Measurements from ENCODE around the gene BSG.

The BSG gene

DNA sequence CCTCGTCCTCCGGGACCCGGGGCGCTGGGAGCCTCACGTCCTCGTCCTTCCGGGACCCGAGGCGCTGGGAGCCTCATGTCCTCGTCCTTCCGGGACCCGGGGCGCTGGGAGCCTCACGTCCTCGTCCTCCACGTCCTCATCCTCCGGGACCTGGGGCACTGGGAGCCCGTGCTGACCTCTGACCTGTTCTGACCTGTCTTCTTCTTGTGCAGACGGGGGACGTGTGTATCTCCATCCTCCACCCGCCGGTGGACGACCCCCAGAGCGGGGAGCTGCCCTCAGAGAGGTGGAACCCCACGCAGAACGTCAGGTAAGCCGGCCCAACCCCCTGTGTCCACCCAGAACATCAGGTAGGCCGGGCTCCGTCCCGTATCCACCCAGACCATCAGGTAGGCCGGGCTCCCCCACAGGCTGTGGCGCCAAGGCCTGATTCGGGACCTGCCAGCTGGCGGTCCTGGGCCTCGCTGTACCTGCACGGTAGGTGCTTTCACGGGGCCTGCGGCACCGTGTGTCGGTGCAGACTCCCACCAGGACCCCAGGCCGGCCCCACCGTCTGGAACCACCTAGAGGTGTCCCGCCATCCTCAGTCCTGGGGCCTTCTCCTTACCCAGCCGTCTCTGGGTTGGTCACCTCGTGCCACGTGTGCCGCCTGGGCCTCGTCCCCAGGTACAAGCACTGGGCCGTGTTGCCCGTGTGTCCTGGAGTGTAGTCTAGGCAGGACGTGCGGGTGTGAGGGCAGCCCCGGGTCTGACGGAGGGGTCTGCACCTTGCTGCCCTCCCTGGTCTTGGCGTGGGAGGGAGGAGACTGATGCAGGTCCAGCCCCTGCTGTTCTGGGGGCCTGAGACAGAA, 36.1 kb upstream of the BSG start:
- H3K9me3 Mint-ChIP-seq, result no peaks in the 10 kb centered on the region
- H3K27ac Mint-ChIP-seq, result no peak overlapping the region
- peaks cover 3% of the 10 kb centered on the region for H3K36me3 Mint-ChIP-seq
- H3K4me1 Mint-ChIP-seq, result peaks cover 15% of the 10 kb centered on the region
- H3K27me3 Mint-ChIP-seq, result no peaks in the 10 kb centered on the region
- H3K4me3 Mint-ChIP-seq, result no peak overlapping the region

- Mint-ChIP-seq H3K4me3 (no peak overlapping the region), H3K4me1 (peaks cover 15% of the 10 kb centered on the region), H3K36me3 (peaks cover 3% of the 10 kb centered on the region), H3K9me3 (no peaks in the 10 kb centered on the region), H3K27ac (no peak overlapping the region), H3K27me3 (no peaks in the 10 kb centered on the region)
Measured at GRCh38 chr19:536881-537404, 35.5 kb upstream of the BSG start.

DNA sequence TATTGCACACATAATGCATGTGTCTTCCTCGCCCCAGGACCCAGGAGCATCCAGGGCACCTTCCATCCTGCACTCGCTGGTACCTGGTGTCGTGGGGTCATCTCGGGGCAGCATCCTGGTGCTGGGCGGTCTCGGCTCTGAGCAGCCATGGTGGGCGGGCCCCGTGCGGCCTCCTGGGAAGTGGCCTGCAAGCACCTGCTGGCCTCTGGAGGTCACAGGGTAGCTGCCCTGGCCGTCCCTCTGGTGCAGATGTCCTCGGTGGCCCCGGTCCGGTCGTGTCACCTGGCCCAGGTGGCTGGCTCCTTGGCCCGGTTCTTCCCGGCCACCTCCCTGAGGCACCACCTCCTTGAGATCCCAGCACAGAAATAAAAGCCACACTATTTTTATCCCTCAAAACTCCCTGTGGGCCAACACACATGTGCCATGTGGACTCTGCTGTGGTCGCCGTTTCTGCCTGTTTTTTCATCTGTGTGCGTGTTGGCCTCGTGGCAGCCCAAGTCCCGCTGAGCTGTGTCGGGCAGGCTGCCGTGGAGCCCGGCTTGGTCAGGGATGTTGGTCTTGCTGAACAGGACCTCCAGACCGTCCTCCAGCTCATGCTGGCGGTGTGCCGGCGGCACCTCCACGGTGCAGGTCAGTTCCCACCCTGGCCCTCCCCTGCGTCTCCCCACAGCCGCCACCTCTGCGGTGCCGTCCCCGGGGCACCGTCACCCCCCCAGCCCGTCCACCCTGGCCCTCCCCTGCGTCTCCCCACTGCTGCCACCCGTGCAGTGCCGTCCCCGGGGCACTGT, 33.6 kb upstream of the BSG start:
- Mint-ChIP-seq H3K4me3 (no peak overlapping the region), H3K9me3 (no peaks in the 10 kb centered on the region), H3K4me1 (peaks cover 15% of the 10 kb centered on the region), H3K27ac (no peak overlapping the region), H3K27me3 (no peaks in the 10 kb centered on the region), H3K36me3 (peaks cover 3% of the 10 kb centered on the region)

- Mint-ChIP-seq H3K4me1 (peaks cover 19% of the 10 kb centered on the region), H3K9me3 (no peaks in the 10 kb centered on the region), H3K27me3 (no peaks in the 10 kb centered on the region), H3K4me3 (no peak overlapping the region), H3K27ac (no peak overlapping the region), H3K36me3 (peaks cover 3% of the 10 kb centered on the region)
Measured at GRCh38 chr19:539429-540030, 32.9 kb upstream of the BSG start.

- Mint-ChIP-seq H3K27ac (no peak overlapping the region), H3K36me3 (peaks cover 3% of the 10 kb centered on the region), H3K27me3 (no peaks in the 10 kb centered on the region), H3K4me1 (peaks cover 21% of the 10 kb centered on the region), H3K9me3 (no peaks in the 10 kb centered on the region), H3K4me3 (no peak overlapping the region)
Measured at GRCh38 chr19:540867-541637, 31.3 kb upstream of the BSG start.

DNA sequence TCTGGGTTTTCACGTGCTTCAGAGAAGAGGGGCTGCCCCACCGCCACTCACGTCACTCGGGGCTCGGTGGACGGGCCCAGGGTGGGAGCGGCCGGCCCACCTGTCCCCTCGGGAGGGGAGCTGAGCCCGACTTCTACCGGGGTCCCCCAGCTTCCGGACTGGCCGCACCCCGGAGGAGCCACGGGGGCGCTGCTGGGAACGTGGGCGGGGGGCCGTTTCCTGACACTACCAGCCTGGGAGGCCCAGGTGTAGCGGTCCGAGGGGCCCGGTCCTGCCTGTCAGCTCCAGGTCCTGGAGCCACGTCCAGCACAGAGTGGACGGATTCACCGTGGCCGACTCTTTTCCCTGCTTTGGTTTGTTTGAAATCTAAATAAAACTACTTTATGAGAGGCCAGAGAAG, 30.7 kb upstream of the BSG start:
- H3K4me3 Mint-ChIP-seq, result no peak overlapping the region
- peaks cover 3% of the 10 kb centered on the region for H3K36me3 Mint-ChIP-seq
- no peak overlapping the region for H3K27ac Mint-ChIP-seq
- H3K9me3 Mint-ChIP-seq, result no peaks in the 10 kb centered on the region
- H3K27me3 Mint-ChIP-seq, result no peaks in the 10 kb centered on the region
- H3K4me1 Mint-ChIP-seq, result peaks cover 21% of the 10 kb centered on the region

GRCh38 chr19:542173-542866, 30.1 kb upstream of the BSG start:
- Mint-ChIP-seq H3K4me1 (peaks cover 21% of the 10 kb centered on the region), H3K36me3 (peaks cover 3% of the 10 kb centered on the region), H3K9me3 (no peaks in the 10 kb centered on the region), H3K27ac (no peak overlapping the region), H3K27me3 (no peaks in the 10 kb centered on the region), H3K4me3 (no peak overlapping the region)

DNA sequence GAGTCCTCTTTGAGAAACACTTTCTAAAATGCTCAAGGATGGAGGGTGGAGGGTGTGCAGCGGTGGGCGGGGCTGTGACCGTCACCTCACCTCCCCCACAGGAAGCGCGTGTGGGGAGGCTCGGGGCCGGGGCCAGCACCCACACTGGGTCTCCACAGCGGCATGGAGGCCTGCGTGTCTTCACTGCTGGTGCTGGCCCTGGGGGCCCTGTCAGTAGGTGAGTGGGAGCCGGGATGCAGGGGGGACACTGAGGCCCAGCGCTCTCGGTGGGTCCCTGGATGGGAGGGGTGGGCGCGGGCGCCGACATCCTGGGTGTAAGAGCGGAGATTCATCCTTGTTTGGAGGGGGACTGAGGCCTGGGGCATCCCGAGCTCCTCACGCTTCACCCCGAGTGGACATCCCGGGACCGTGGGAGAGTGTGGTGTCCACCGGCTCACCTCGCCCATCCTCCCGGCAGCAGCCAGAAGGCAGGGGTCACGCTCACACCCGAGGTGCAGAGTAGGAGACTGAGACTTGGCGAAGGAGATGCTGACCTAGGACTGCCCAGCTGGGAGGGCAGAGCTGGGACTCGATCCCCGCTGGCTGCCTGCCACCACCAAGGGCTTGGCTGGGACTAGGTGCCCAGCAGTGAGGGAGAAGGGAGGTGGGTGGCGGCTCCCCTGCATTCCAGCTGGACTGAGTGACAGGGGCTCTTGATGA, 28.3 kb upstream of the BSG start, which contains the start of gene GZMM:
Gene GZMM (plus strand): TSS at position 144 of the 699 bp plus-strand sequence. CDS start 19 bp downstream, at position 163.
- peaks cover 3% of the 10 kb centered on the region for H3K36me3 Mint-ChIP-seq
- H3K27ac Mint-ChIP-seq, result peak within 1 kb of the TSS; percentile 70
- H3K9me3 Mint-ChIP-seq, result no peaks in the 10 kb centered on the region
- peaks cover 29% of the 10 kb centered on the region for H3K4me1 Mint-ChIP-seq
- no peaks in the 10 kb centered on the region for H3K27me3 Mint-ChIP-seq
- H3K4me3 Mint-ChIP-seq, result peak within 1 kb of the TSS; percentile 87

DNA sequence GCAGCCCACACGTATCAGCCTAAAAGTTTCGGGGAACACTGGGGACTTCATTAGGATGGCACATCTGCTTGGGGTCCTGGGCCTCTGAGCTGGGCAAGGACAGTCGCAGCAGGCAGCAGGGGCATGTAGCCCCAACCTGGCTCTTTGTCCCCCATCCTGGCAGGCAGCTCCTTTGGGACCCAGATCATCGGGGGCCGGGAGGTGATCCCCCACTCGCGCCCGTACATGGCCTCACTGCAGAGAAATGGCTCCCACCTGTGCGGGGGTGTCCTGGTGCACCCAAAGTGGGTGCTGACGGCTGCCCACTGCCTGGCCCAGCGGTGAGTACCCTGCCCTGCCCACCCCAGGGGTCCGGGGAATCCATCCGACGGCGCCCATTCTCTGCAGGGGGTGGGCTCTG, 25.3 kb upstream of the BSG start:
- no peak overlapping the region for H3K4me3 Mint-ChIP-seq
- H3K9me3 Mint-ChIP-seq, result no peaks in the 10 kb centered on the region
- H3K36me3 Mint-ChIP-seq, result peaks cover 3% of the 10 kb centered on the region
- H3K27me3 Mint-ChIP-seq, result no peaks in the 10 kb centered on the region
- no peak overlapping the region for H3K27ac Mint-ChIP-seq
- H3K4me1 Mint-ChIP-seq, result peaks cover 29% of the 10 kb centered on the region

- Mint-ChIP-seq H3K4me1 (peaks cover 29% of the 10 kb centered on the region), H3K27me3 (no peaks in the 10 kb centered on the region), H3K27ac (no peak overlapping the region), H3K36me3 (peaks cover 3% of the 10 kb centered on the region), H3K9me3 (no peaks in the 10 kb centered on the region), H3K4me3 (no peak overlapping the region)
Measured at GRCh38 chr19:547836-548720, 24.3 kb upstream of the BSG start.

- Mint-ChIP-seq H3K9me3 (no peaks in the 10 kb centered on the region), H3K27me3 (no peaks in the 10 kb centered on the region), H3K27ac (no peak overlapping the region), H3K4me1 (peaks cover 18% of the 10 kb centered on the region), H3K36me3 (peaks cover 3% of the 10 kb centered on the region), H3K4me3 (no peak overlapping the region)
Measured at GRCh38 chr19:548886-549830, 23.2 kb upstream of the BSG start.

GRCh38 chr19:554817-555216, 17.6 kb upstream of the BSG start:
- no peaks in the 10 kb centered on the region for H3K9me3 Mint-ChIP-seq
- no peaks in the 10 kb centered on the region for H3K36me3 Mint-ChIP-seq
- no peak overlapping the region for H3K4me3 Mint-ChIP-seq
- no peak overlapping the region for H3K27ac Mint-ChIP-seq
- H3K27me3 Mint-ChIP-seq, result no peaks in the 10 kb centered on the region
- H3K4me1 Mint-ChIP-seq, result no peaks in the 10 kb centered on the region

GRCh38 chr19:555474-555808, 17.0 kb upstream of the BSG start:
- no peak overlapping the region for H3K27ac Mint-ChIP-seq
- no peaks in the 10 kb centered on the region for H3K27me3 Mint-ChIP-seq
- H3K36me3 Mint-ChIP-seq, result no peaks in the 10 kb centered on the region
- H3K4me1 Mint-ChIP-seq, result no peaks in the 10 kb centered on the region
- no peak overlapping the region for H3K4me3 Mint-ChIP-seq
- no peaks in the 10 kb centered on the region for H3K9me3 Mint-ChIP-seq

Data from activated naive CD4-positive, alpha-beta T cell treated with anti-CD3 and anti-CD28 coated beads, Interleukin-2, amount 50 U/mL, for 24 hours (primary cell).